H1 (cell line): ENCODE results near the gene BPIFB2. TPM values are rescaled to one million over a fixed set of nuclear protein-coding genes. Genes with fewer than 3 reads are reported as not detected.

Source experiments
- CTCF ChIA-PET: fragments of 300-600 bp; sonication (Branson Sonifier 250); formaldehyde crosslinking; loops from one replicate; lab custom pipeline; 2021; ENCODE audit not compliant: partially characterized antibody; lab: Charles Lee
- POLR2A ChIA-PET: fragments of 300-600 bp; sonication (Branson Sonifier 250); formaldehyde crosslinking; loops from one replicate; lab custom pipeline; 2021; ENCODE audit warnings: inconsistent platforms; ENCODE audit not compliant: partially characterized antibody; lab: Charles Lee
- DNase-seq, 2 experiments: peaks; one replicate each; pipeline versions ENCODE4 v3.0.0 to v3.0.0-alpha.2; 2010 to 2022; ENCODE audit warnings: low spot score in 2 of 2, low read depth in 1 of 2, mixed read lengths in 1 of 2
- FAIRE-seq: peaks from 2 replicates; lab custom pipeline; 2011; peaks lifted over from hg19 to GRCh38; lab: Jason Lieb, UNC
- H2AFZ ChIP-seq: 2 replicates; pipeline ENCODE4 v1.8.1; 2012; ENCODE audit warnings: low read length, inconsistent platforms
- H2AK5ac ChIP-seq: 2 replicates; pipeline ENCODE4 v1.6.1; 2013; ENCODE audit warnings: low read depth, low read length
- H2BK120ac ChIP-seq: replicated peaks from 2 replicates; pipeline ENCODE3; 2013; ENCODE audit warnings: low read depth, low read length, inconsistent platforms
- H2BK12ac ChIP-seq: 2 replicates; pipeline ENCODE4 v1.6.1; 2013; ENCODE audit warnings: low read depth, low read length
- H2BK15ac ChIP-seq: 2 replicates; pipeline ENCODE4 v1.6.1; 2013; ENCODE audit warnings: low read length
- H2BK20ac ChIP-seq: 2 replicates; pipeline ENCODE4 v1.6.1; 2013; ENCODE audit warnings: low read length
- H2BK5ac ChIP-seq: 2 replicates; pipeline ENCODE4 v1.6.1; 2013; ENCODE audit warnings: low read depth, low read length
- H3K14ac ChIP-seq: 2 replicates; pipeline ENCODE4 v1.6.1; 2013; ENCODE audit warnings: inconsistent platforms; ENCODE audit not compliant: insufficient read length
- H3K18ac ChIP-seq: 2 replicates; pipeline ENCODE4 v1.6.1; 2013; ENCODE audit warnings: low read length; ENCODE audit errors: extremely low read depth
- H3K23ac ChIP-seq: 2 replicates; pipeline ENCODE4 v1.6.1; 2013; ENCODE audit warnings: inconsistent platforms; ENCODE audit not compliant: insufficient read length
- H3K23me2 ChIP-seq: 2 replicates; pipeline ENCODE4 v1.6.1; 2013; ENCODE audit warnings: low read depth, low read length
- H3K27ac ChIP-seq: 2 replicates; pipeline ENCODE4 v1.6.1; 2011; ENCODE audit warnings: low read depth, low read length, inconsistent platforms
- H3K27me3 ChIP-seq, 4 experiments: replicated peaks in 1 of 4; 1 replicate in 1 of 4; 2 replicates in 3 of 4; pipeline versions ENCODE4 v1.6.1 to v1.8.1; 2011 to 2013; ENCODE audit warnings: low read length in 3 of 4, mild to moderate bottlenecking in 3 of 4, inconsistent platforms in 2 of 4, mixed read lengths in 2 of 4, moderate library complexity in 1 of 4; ENCODE audit not compliant: control insufficient read depth in 3 of 4, insufficient read depth in 3 of 4; ENCODE audit errors: extremely low read depth in 1 of 4
- H3K36me3 ChIP-seq, 4 experiments: 2 replicates each; pipeline versions ENCODE4 v1.6.1 to v1.8.1; 2011 to 2013; ENCODE audit warnings: mild to moderate bottlenecking in 4 of 4, low read length in 3 of 4, moderate library complexity in 2 of 4, control low read depth in 1 of 4, inconsistent platforms in 1 of 4; ENCODE audit not compliant: insufficient read depth in 4 of 4, control insufficient read depth in 2 of 4
- H3K4ac ChIP-seq: replicated peaks from 2 replicates; pipeline ENCODE3; 2013; ENCODE audit warnings: low read length, low read depth, mixed read lengths, inconsistent platforms; ENCODE audit not compliant: insufficient read length
- H3K4me1 ChIP-seq, 4 experiments: replicated peaks in 1 of 4; 1 replicate in 1 of 4; 2 replicates in 3 of 4; pipeline versions ENCODE4 v1.6.1 to v1.8.1; 2011 to 2013; ENCODE audit warnings: low read length in 3 of 4, inconsistent platforms in 2 of 4, mixed read lengths in 1 of 4; ENCODE audit not compliant: insufficient read depth in 4 of 4, control insufficient read depth in 3 of 4
- H3K4me2 ChIP-seq, 2 experiments: 2 replicates each; pipeline versions ENCODE4 v1.6.1 to v1.8.1; 2011 to 2013; ENCODE audit warnings: low read depth in 2 of 2, low read length in 2 of 2, control low read depth in 1 of 2, inconsistent platforms in 1 of 2, mild to moderate bottlenecking in 1 of 2; ENCODE audit not compliant: insufficient read depth in 1 of 2
- H3K4me3 ChIP-seq, 4 experiments: fragments of 200-600, 300-600 bp in 1 of 4; sonication (generic), shearing (Covaris generic), sonication (Bioruptor Twin) in 1 of 4; 2 replicates each; pipeline versions ENCODE4 v1.5.1 to v1.8.1; 2011 to 2016; ENCODE audit warnings: low read length in 4 of 4, low read depth in 3 of 4, control low read depth in 2 of 4, inconsistent platforms in 2 of 4, mild to moderate bottlenecking in 2 of 4, mixed read lengths in 1 of 4, moderate library complexity in 1 of 4; ENCODE audit not compliant: insufficient read depth in 2 of 4; ENCODE audit errors: extremely low read depth in 1 of 4
- H3K56ac ChIP-seq: replicated peaks from 2 replicates; pipeline ENCODE3; 2013; ENCODE audit warnings: low read depth, mild to moderate bottlenecking, mixed read lengths, low read length, inconsistent platforms; ENCODE audit not compliant: insufficient read length
- H3K79me1 ChIP-seq: 2 replicates; pipeline ENCODE4 v1.6.1; 2013; ENCODE audit warnings: low read depth, low read length, control low read depth
- H3K79me2 ChIP-seq, 2 experiments: 2 replicates each; pipeline versions ENCODE4 v1.6.1 to v1.8.1; 2012 to 2013; ENCODE audit warnings: low read length in 2 of 2, mild to moderate bottlenecking in 2 of 2, inconsistent platforms in 1 of 2; ENCODE audit not compliant: insufficient read depth in 2 of 2, control insufficient read depth in 1 of 2
- H3K9ac ChIP-seq, 4 experiments: replicated peaks in 1 of 4; 1 replicate in 1 of 4; 2 replicates in 3 of 4; pipeline versions ENCODE4 v1.6.1 to v1.8.1; 2011 to 2013; ENCODE audit warnings: low read depth in 3 of 4, low read length in 3 of 4, control low read depth in 2 of 4, mild to moderate bottlenecking in 2 of 4, moderate library complexity in 2 of 4, inconsistent platforms in 1 of 4; ENCODE audit errors: extremely low read depth in 1 of 4
- H3K9me3 ChIP-seq, 2 experiments: 2 replicates each; pipeline versions ENCODE4 v1.6.1 to v1.8.1; 2012 to 2013; ENCODE audit warnings: mild to moderate bottlenecking in 2 of 2, moderate library complexity in 2 of 2, control low read depth in 1 of 2, inconsistent platforms in 1 of 2, low read depth in 1 of 2, low read length in 1 of 2, mixed read lengths in 1 of 2; ENCODE audit not compliant: insufficient read depth in 2 of 2
- H4K20me1 ChIP-seq, 2 experiments: replicated peaks in 1 of 2; 2 replicates each; pipeline versions ENCODE3 to v1.8.1; 2011 to 2013; ENCODE audit warnings: inconsistent platforms in 2 of 2, low read length in 2 of 2, mild to moderate bottlenecking in 1 of 2; ENCODE audit not compliant: insufficient read depth in 2 of 2, control insufficient read depth in 1 of 2
- H4K5ac ChIP-seq: 2 replicates; pipeline ENCODE4 v1.6.1; 2013; ENCODE audit warnings: low read length, low read depth, mixed read lengths, inconsistent platforms; ENCODE audit not compliant: insufficient read length
- H4K8ac ChIP-seq: 2 replicates; pipeline ENCODE4 v1.8.0; 2013; ENCODE audit warnings: mild to moderate bottlenecking, moderate library complexity, low read length, inconsistent platforms; ENCODE audit not compliant: insufficient read depth; ENCODE audit errors: extremely low read depth
- H4K91ac ChIP-seq: replicated peaks from 2 replicates; pipeline ENCODE3; 2013; ENCODE audit warnings: low read length, mixed read lengths, inconsistent platforms; ENCODE audit not compliant: insufficient read length
- BCL11A ChIP-seq, 2 experiments: IDR thresholded peaks; one replicate each; pipeline ENCODE4 v1.6.1; 2011; ENCODE audit warnings: low read depth in 2 of 2, low read length in 2 of 2, mild to moderate bottlenecking in 2 of 2
- FOSL1 ChIP-seq: IDR thresholded peaks from 2 replicates; pipeline ENCODE4 v1.6.1; 2011; ENCODE audit warnings: mild to moderate bottlenecking, low read depth, low read length, moderate library complexity; ENCODE audit not compliant: insufficient read depth
- JUN ChIP-seq: IDR thresholded peaks from 2 replicates; pipeline ENCODE4 v1.6.1; 2011; ENCODE audit warnings: low read depth, mild to moderate bottlenecking, improper control_type of control experiment, low read length
- KDM1A ChIP-seq: fragments of 200-600, 300-600 bp; sonication (generic); IDR thresholded peaks from 2 replicates; pipeline ENCODE4 v1.7.1; 2016; ENCODE audit warnings: mild to moderate bottlenecking, low read length, borderline replicate concordance
- MAFK ChIP-seq: IDR thresholded peaks from 2 replicates; pipeline ENCODE4 v1.6.1; 2012; ENCODE audit warnings: low read depth, mild to moderate bottlenecking, improper control_type of control experiment, low read length
- TCF12 ChIP-seq: IDR thresholded peaks from 2 replicates; pipeline ENCODE4 v1.6.1; 2011; ENCODE audit warnings: low read depth, mild to moderate bottlenecking, low read length
- WGBS, 2 experiments: shearing (Covaris generic) in 1 of 2; methylation state at CpG; one replicate each; pipeline versions ENCODE4 v1.1.6 to v1.1.7; 2013 to 2015; ENCODE audit warnings: low lambda C conversion rate in 2 of 2, mixed read lengths in 2 of 2, inconsistent platforms in 1 of 2, low coverage in 1 of 2, missing lambda C conversion rate in 1 of 2; ENCODE audit not compliant: insufficient replicate concordance in 2 of 2, insufficient coverage in 1 of 2, insufficient read length in 1 of 2; ENCODE audit errors: extremely low coverage in 1 of 2, missing lambda C conversion rate in 1 of 2; 5-methylcytosine and 5-hydroxymethylcytosine counted together
- polyA plus RNA-seq, 7 experiments: library from polyadenylated mRNA; depleted of rRNA in 3 of 7; stranded (reverse) in 5 of 7; unstranded in 2 of 7; fragments of >200 nt in 5 of 7; fragments of 200-250 nt in 2 of 7; gene quantifications; 1 replicate in 5 of 7; 2 replicates in 1 of 7; 4 replicates in 1 of 7; pipeline versions ENCODE4 v1.2.1 to v1.2.3, GENCODE V29; 2011 to 2013; ENCODE audit warnings: missing spikeins in 2 of 7, mixed read lengths in 2 of 7
- total RNA-seq: library from RNA; stranded (reverse); fragmentation: NEBNext Ultra II Directional; extraction: Animal tissue kit (Norgen Biotek cat#: 25700); gene quantifications from 2 replicates; pipeline ENCODE4 v1.2.1, GENCODE V29; 2021
- TF ChIP-seq, protein P1 (sequence below): IDR thresholded peaks from 2 replicates; pipeline ENCODE4 v1.6.1; 2012; ENCODE audit warnings: inconsistent platforms
- TF ChIP-seq, protein P2 (sequence below): IDR thresholded peaks from 2 replicates; pipeline ENCODE4 v1.6.1; 2012; ENCODE audit warnings: low read length, inconsistent platforms
- TF ChIP-seq, protein P3 (sequence below): IDR thresholded peaks from 2 replicates; pipeline ENCODE4 v1.6.1; 2012; ENCODE audit warnings: inconsistent platforms

Gene BPIFB2
- total and polyA plus RNA-seq, 2 of the 8 experiments (the other 6 are each of a cell fraction or from before 2014, with no cell fraction given) = not detected

DNA sequence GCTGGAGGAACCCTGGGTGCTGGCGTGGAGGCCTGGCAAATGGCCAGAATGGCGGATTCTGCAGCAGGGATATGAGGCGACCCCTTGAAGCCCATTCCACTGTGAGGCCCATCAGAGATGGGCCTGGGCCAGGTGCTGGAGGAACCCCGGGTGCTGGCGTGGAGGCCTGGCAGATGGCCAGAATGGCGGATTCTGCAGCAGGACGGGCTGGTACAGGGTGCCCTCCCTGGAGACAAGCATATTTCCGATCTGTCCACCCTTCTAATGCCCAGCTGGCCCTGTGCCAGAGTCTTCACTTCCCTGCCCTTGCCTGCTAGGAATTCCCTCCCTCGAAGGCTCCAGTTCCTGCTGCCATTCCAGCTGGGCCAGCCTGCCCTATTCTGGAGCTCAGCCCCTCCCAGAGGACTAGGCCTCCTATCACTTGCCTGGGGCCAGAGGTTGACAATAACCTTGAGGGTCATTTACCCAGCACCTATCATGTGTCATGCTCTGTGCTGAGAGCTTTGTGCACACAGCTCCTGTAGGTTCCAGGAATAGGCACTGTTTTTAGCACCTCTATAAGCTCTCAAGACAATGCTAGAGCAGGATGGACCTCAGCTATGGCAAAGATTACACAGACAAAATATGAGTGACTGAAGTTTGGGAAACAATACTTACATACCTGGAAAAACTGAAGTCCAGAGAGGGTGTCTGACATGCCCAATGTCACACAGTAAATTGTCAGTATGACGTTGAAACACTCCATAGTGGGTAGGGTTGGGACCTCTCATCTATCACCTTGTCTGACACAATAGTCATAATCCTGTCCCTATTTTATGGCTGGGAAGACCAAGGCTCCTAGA is 24.7 kb upstream of the BPIFB2 start:
- 0 out of 7 replicates have a peak, but pooled peaks cover 0 to under 1% (median 0%) of the 10 kb centered on the region in 4 experiments for H3K27me3 ChIP-seq
- no peak overlapping the region for H2AFZ ChIP-seq
- 91% methylated on average over 10 of the region's 10 CpGs; no CpG with 5 or more reads in 1 of the 2 experiments for WGBS, 2 experiments
- no peaks in the 10 kb centered on the region for H3K79me2 ChIP-seq
- FAIRE-seq (no peak), DNase-seq (no peak)
- H2BK15ac ChIP-seq = no peak overlapping the region
- no peak overlapping the region for H3K27ac ChIP-seq
- no peak overlapping the region for H3K4ac ChIP-seq
- H2AK5ac ChIP-seq = no peak overlapping the region
- H3K14ac ChIP-seq = no peak overlapping the region
- H3K23me2 ChIP-seq = no peaks in the 10 kb centered on the region
- H3K56ac ChIP-seq = no peak overlapping the region
- H3K4me1 ChIP-seq = no peaks in the 10 kb centered on the region; a peak in 1 of 7 replicates
- H2BK5ac ChIP-seq = no peak overlapping the region
- H3K36me3 ChIP-seq = no peaks in the 10 kb centered on the region
- no peak overlapping the region for H3K4me3 ChIP-seq
- no peaks in the 10 kb centered on the region; a peak in 1 of 4 replicates for H3K9me3 ChIP-seq
- no peak overlapping the region for H3K23ac ChIP-seq
- H3K79me1 ChIP-seq = no peaks in the 10 kb centered on the region
- H4K5ac ChIP-seq = no peak overlapping the region
- no peak overlapping the region for H4K8ac ChIP-seq
- no peak overlapping the region for H2BK12ac ChIP-seq
- no peaks in the 10 kb centered on the region for H4K20me1 ChIP-seq
- no peak overlapping the region for H3K4me2 ChIP-seq
- no peak overlapping the region for H2BK120ac ChIP-seq
- POLR2A ChIA-PET = no interaction called here
- H3K18ac ChIP-seq = no peak overlapping the region
- no peak overlapping the region for H4K91ac ChIP-seq
- CTCF ChIA-PET = interaction anchor here (1.2 to 5.4 kb wide), 3 partner anchors 13 to 22 kb away, joined by 3 to 53 read pairs (median 11); partner anchors contain the start of gene SUN5
- H2BK20ac ChIP-seq = no peak overlapping the region
- H3K9ac ChIP-seq = no peak overlapping the region
- TF ChIP-seq TCF12 = no peak
- TF ChIP-seq FOSL1 = no peak
- TF ChIP-seq, protein P1, sequence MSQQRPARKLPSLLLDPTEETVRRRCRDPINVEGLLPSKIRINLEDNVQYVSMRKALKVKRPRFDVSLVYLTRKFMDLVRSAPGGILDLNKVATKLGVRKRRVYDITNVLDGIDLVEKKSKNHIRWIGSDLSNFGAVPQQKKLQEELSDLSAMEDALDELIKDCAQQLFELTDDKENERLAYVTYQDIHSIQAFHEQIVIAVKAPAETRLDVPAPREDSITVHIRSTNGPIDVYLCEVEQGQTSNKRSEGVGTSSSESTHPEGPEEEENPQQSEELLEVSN = no peak
- no peak for TF ChIP-seq BCL11A (IDR thresholded peaks at IDR 0.05; ENCODE audit: low read depth in 2 of 2, low read length in 2 of 2)
- TF ChIP-seq KDM1A = no peak
- no peak for TF ChIP-seq JUN
- TF ChIP-seq, protein P2, sequence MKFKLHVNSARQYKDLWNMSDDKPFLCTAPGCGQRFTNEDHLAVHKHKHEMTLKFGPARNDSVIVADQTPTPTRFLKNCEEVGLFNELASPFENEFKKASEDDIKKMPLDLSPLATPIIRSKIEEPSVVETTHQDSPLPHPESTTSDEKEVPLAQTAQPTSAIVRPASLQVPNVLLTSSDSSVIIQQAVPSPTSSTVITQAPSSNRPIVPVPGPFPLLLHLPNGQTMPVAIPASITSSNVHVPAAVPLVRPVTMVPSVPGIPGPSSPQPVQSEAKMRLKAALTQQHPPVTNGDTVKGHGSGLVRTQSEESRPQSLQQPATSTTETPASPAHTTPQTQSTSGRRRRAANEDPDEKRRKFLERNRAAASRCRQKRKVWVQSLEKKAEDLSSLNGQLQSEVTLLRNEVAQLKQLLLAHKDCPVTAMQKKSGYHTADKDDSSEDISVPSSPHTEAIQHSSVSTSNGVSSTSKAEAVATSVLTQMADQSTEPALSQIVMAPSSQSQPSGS = no peak
- TF ChIP-seq, protein P3, sequence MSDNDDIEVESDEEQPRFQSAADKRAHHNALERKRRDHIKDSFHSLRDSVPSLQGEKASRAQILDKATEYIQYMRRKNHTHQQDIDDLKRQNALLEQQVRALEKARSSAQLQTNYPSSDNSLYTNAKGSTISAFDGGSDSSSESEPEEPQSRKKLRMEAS = no peak
- TF ChIP-seq MAFK = no peak
